Astrocyte (in vitro differentiated cells and primary cell): ENCODE results near the gene ECT2. TPM values are rescaled to one million over a fixed set of nuclear protein-coding genes. Genes with fewer than 3 reads are reported as not detected.
A peak's percentile ranks its signal among the peaks of the same experiment; 100 is the strongest.

ENCODE experiments used
- DNase-seq: peaks from one replicate; pipeline ENCODE4 v3.0.0-alpha.2; 2010; ENCODE audit warnings: low read depth
- FAIRE-seq: peaks from 2 replicates; lab custom pipeline; 2011; peaks lifted over from hg19 to GRCh38; lab: Jason Lieb, UNC
- H2AFZ ChIP-seq: 2 replicates; pipeline ENCODE4 v1.6.0; 2012; ENCODE audit warnings: low read depth, low read length, inconsistent platforms
- H3K27ac ChIP-seq: 2 replicates; pipeline ENCODE4 v1.5.1; 2011; ENCODE audit warnings: low read depth, low read length, inconsistent platforms
- H3K27me3 ChIP-seq: 2 replicates; pipeline ENCODE4 v1.6.0; 2011; ENCODE audit warnings: low read length, inconsistent platforms; ENCODE audit not compliant: insufficient read depth
- H3K36me3 ChIP-seq: 2 replicates; pipeline ENCODE4 v1.5.1; 2011; ENCODE audit warnings: low read length, inconsistent platforms; ENCODE audit not compliant: insufficient read depth
- H3K4me1 ChIP-seq: 2 replicates; pipeline ENCODE4 v1.5.1; 2011; ENCODE audit warnings: low read length, inconsistent platforms; ENCODE audit not compliant: insufficient read depth
- H3K4me2 ChIP-seq: 2 replicates; pipeline ENCODE4 v1.6.0; 2012; ENCODE audit warnings: low read length, inconsistent platforms
- H3K4me3 ChIP-seq: 2 replicates; pipeline ENCODE4 v1.5.1; 2011; ENCODE audit warnings: low read depth, mild to moderate bottlenecking, low read length, inconsistent platforms; ENCODE audit not compliant: insufficient read depth
- H3K79me2 ChIP-seq: 2 replicates; pipeline ENCODE4 v1.6.0; 2012; ENCODE audit warnings: mild to moderate bottlenecking, low read length, inconsistent platforms; ENCODE audit not compliant: insufficient read depth
- H3K9ac ChIP-seq: 2 replicates; pipeline ENCODE4 v1.6.0; 2012; ENCODE audit warnings: mild to moderate bottlenecking, low read length, inconsistent platforms
- H3K9me3 ChIP-seq: 2 replicates; pipeline ENCODE4 v1.5.1; 2012; ENCODE audit warnings: low read depth, mild to moderate bottlenecking, low read length, inconsistent platforms; ENCODE audit not compliant: insufficient read depth
- H4K20me1 ChIP-seq: 2 replicates; pipeline ENCODE4 v1.6.0; 2012; ENCODE audit warnings: low read length, inconsistent platforms; ENCODE audit not compliant: insufficient read depth
- H3K27ac Mint-ChIP-seq: one replicate; pipeline ENCODE4 v1.8.0; 2021; ENCODE audit warnings: mild to moderate bottlenecking, mixed read lengths; ENCODE audit not compliant: unreplicated experiment
- H3K27me3 Mint-ChIP-seq: one replicate; pipeline ENCODE4 v1.8.0; 2021; ENCODE audit warnings: low read depth, mixed read lengths; ENCODE audit not compliant: unreplicated experiment
- H3K36me3 Mint-ChIP-seq: one replicate; pipeline ENCODE4 v1.8.0; 2021; ENCODE audit warnings: low read depth, mixed read lengths; ENCODE audit not compliant: unreplicated experiment
- H3K4me1 Mint-ChIP-seq: one replicate; pipeline ENCODE4 v1.8.0; 2021; ENCODE audit warnings: low read depth, mixed read lengths; ENCODE audit not compliant: unreplicated experiment
- H3K4me3 Mint-ChIP-seq: one replicate; pipeline ENCODE4 v1.8.0; 2021; ENCODE audit warnings: mild to moderate bottlenecking, moderate library complexity, mixed read lengths; ENCODE audit not compliant: unreplicated experiment
- H3K9me3 Mint-ChIP-seq: one replicate; pipeline ENCODE4 v1.8.0; 2021; ENCODE audit warnings: mild to moderate bottlenecking, mixed read lengths; ENCODE audit not compliant: unreplicated experiment
- EZH2 ChIP-seq: IDR thresholded peaks from 2 replicates; pipeline ENCODE4 v1.6.1; 2012; ENCODE audit warnings: mild to moderate bottlenecking, low read length, inconsistent platforms; ENCODE audit not compliant: insufficient read depth
- total RNA-seq: library from RNA; stranded (reverse); gene quantifications from 2 replicates; pipeline ENCODE4 v1.2.1, GENCODE V29; 2021
- TF ChIP-seq, protein P1 (sequence below): IDR thresholded peaks from 2 replicates; pipeline ENCODE4 v1.5.1; 2011; ENCODE audit warnings: low read depth, mild to moderate bottlenecking, inconsistent platforms, low read length, moderate library complexity; ENCODE audit not compliant: insufficient read depth

The ECT2 gene
- total RNA-seq, 1 donor from 2014 or later = 16.4 TPM

DNA sequence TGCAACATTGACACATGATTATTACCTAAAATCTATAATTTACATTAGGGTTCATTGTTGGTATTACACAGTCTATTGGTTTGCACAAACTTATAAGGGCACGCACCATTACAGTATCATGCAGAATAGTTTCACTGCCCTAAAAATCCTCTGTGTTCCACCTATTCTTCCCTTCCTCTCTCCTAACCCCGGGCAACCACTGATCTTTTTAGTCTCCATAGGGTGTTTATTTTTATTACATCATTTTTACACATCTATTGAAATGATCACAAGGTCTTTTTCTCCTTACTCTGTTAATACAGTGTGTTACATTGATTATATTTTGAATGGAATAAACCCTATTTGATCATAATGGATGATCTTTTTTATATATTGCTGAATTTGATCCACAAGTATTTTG is 15.5 kb upstream of the ECT2 start:
- Histone ChIP-seq H3K4me3 (no peak overlapping the region), H3K9me3 (no peaks in the 10 kb centered on the region), H2AFZ (no peak overlapping the region), H3K27ac (no peak overlapping the region), H3K4me1 (no peaks in the 10 kb centered on the region), H3K27me3 (no peaks in the 10 kb centered on the region), H3K4me2 (no peak overlapping the region), H4K20me1 (no peaks in the 10 kb centered on the region), H3K36me3 (no peaks in the 10 kb centered on the region), H3K9ac (no peak overlapping the region), H3K79me2 (no peaks in the 10 kb centered on the region)
- DNase-seq (no peak), FAIRE-seq (no peak)
- no peak overlapping the region for H3K4me3 Mint-ChIP-seq
- H3K27ac Mint-ChIP-seq = no peak overlapping the region
- TF ChIP-seq EZH2 = no peak
- TF ChIP-seq, protein P1, sequence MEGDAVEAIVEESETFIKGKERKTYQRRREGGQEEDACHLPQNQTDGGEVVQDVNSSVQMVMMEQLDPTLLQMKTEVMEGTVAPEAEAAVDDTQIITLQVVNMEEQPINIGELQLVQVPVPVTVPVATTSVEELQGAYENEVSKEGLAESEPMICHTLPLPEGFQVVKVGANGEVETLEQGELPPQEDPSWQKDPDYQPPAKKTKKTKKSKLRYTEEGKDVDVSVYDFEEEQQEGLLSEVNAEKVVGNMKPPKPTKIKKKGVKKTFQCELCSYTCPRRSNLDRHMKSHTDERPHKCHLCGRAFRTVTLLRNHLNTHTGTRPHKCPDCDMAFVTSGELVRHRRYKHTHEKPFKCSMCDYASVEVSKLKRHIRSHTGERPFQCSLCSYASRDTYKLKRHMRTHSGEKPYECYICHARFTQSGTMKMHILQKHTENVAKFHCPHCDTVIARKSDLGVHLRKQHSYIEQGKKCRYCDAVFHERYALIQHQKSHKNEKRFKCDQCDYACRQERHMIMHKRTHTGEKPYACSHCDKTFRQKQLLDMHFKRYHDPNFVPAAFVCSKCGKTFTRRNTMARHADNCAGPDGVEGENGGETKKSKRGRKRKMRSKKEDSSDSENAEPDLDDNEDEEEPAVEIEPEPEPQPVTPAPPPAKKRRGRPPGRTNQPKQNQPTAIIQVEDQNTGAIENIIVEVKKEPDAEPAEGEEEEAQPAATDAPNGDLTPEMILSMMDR = no peak
- H3K36me3 Mint-ChIP-seq = no peaks in the 10 kb centered on the region
- H3K27me3 Mint-ChIP-seq = peaks cover 4% of the 10 kb centered on the region
- no peaks in the 10 kb centered on the region for H3K9me3 Mint-ChIP-seq
- H3K4me1 Mint-ChIP-seq = no peaks in the 10 kb centered on the region

DNA sequence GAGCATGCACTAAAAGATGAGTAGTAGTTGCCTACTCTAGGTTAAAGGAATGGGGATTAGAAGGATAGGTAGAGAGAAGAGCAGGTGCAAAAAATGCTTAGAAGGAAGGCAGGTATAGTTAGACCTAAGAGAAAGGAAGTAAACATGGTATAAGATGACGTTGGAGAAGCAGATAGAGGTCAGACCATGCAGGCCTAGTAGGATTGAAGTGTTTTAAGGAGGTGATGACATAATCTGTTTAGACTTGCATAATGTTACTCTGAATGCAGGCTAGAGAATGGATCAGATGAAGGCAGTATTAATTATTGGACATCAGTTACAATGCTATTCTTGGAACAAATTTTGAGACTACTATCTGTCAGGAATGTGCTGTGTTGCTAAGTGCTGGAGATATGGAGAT is 11.1 kb upstream of the ECT2 start:
- Histone ChIP-seq H4K20me1 (no peaks in the 10 kb centered on the region), H3K27ac (no peak overlapping the region), H2AFZ (no peak overlapping the region), H3K4me1 (no peaks in the 10 kb centered on the region), H3K27me3 (no peaks in the 10 kb centered on the region), H3K4me2 (no peak overlapping the region), H3K9me3 (no peaks in the 10 kb centered on the region), H3K36me3 (no peaks in the 10 kb centered on the region), H3K9ac (no peak overlapping the region), H3K79me2 (no peaks in the 10 kb centered on the region), H3K4me3 (no peak overlapping the region)
- H3K4me1 Mint-ChIP-seq = no peaks in the 10 kb centered on the region
- H3K27ac Mint-ChIP-seq = no peak overlapping the region
- H3K9me3 Mint-ChIP-seq = no peaks in the 10 kb centered on the region
- no peaks in the 10 kb centered on the region for H3K36me3 Mint-ChIP-seq
- H3K4me3 Mint-ChIP-seq = no peak overlapping the region
- DNase-seq = no peak
- no peak for FAIRE-seq
- TF ChIP-seq, protein P1 = no peak
- no peaks in the 10 kb centered on the region for H3K27me3 Mint-ChIP-seq

DNA sequence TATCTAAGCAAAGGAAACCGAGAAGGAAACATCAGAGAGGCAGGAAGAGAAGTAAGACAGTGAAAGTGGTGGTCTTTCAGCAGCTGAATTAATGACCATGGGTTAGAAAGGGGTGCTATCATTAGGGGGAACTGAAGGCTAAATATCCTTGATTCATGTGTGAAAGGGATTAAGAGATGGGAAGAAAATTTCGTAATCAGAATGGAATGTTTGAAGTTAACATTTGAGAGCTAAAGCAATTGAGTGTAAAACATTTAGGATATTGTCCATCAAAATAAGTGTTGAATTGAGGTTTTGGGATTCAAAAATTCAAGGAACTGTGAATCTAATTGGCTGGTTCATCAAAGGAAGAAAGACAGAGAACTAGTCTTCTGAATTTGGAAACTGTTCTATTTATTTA is 4.1 kb upstream of the ECT2 start:
- no peak overlapping the region for H3K27ac Mint-ChIP-seq
- no peaks in the 10 kb centered on the region for H3K36me3 Mint-ChIP-seq
- peak overlapping the region; percentile 21 for H2AFZ ChIP-seq
- H3K4me3 ChIP-seq = no peak overlapping the region
- TF ChIP-seq, protein P1 = no peak
- no peak for TF ChIP-seq EZH2
- H3K27me3 Mint-ChIP-seq = no peaks in the 10 kb centered on the region
- H3K9me3 Mint-ChIP-seq = no peaks in the 10 kb centered on the region
- peak; percentile 31 for DNase-seq
- H3K4me1 ChIP-seq = peaks cover 21% of the 10 kb centered on the region
- H4K20me1 ChIP-seq = no peaks in the 10 kb centered on the region
- H3K36me3 ChIP-seq = no peaks in the 10 kb centered on the region
- no peak overlapping the region for H3K4me3 Mint-ChIP-seq
- H3K79me2 ChIP-seq = peaks cover 7% of the 10 kb centered on the region
- peak; percentile 58 for FAIRE-seq
- H3K4me1 Mint-ChIP-seq = peaks cover 7% of the 10 kb centered on the region
- H3K9ac ChIP-seq = no peak overlapping the region
- H3K4me2 ChIP-seq = no peak overlapping the region
- no peak overlapping the region for H3K27ac ChIP-seq
- no peaks in the 10 kb centered on the region for H3K9me3 ChIP-seq
- no peaks in the 10 kb centered on the region for H3K27me3 ChIP-seq
